H1 (cell line): ENCODE measurements around the gene CES3. TPM values are rescaled to one million over a fixed set of nuclear protein-coding genes. Genes with fewer than 3 reads are reported as not detected.
"Not testable (repeated sequence)": the region's sequence is repeated elsewhere in the genome, so short reads cannot be mapped to it uniquely, and the experiment has no call there.

Experiments
- CTCF ChIA-PET: fragments of 300-600 bp; sonication (Branson Sonifier 250); formaldehyde crosslinking; loops from one replicate; lab custom pipeline; 2021; ENCODE audit not compliant: partially characterized antibody; lab: Charles Lee
- POLR2A ChIA-PET: fragments of 300-600 bp; sonication (Branson Sonifier 250); formaldehyde crosslinking; loops from one replicate; lab custom pipeline; 2021; ENCODE audit warnings: inconsistent platforms; ENCODE audit not compliant: partially characterized antibody; lab: Charles Lee
- DNase-seq, 2 experiments: peaks; one replicate each; pipeline versions ENCODE4 v3.0.0 to v3.0.0-alpha.2; 2010 to 2022; ENCODE audit warnings: low spot score in 2 of 2, low read depth in 1 of 2, mixed read lengths in 1 of 2
- FAIRE-seq: peaks from 2 replicates; lab custom pipeline; 2011; peaks lifted over from hg19 to GRCh38; lab: Jason Lieb, UNC
- H2AFZ ChIP-seq: 2 replicates; pipeline ENCODE4 v1.8.1; 2012; ENCODE audit warnings: low read length, inconsistent platforms
- H2AK5ac ChIP-seq: 2 replicates; pipeline ENCODE4 v1.6.1; 2013; ENCODE audit warnings: low read depth, low read length
- H2BK120ac ChIP-seq: replicated peaks from 2 replicates; pipeline ENCODE3; 2013; ENCODE audit warnings: low read depth, low read length, inconsistent platforms
- H2BK12ac ChIP-seq: 2 replicates; pipeline ENCODE4 v1.6.1; 2013; ENCODE audit warnings: low read depth, low read length
- H2BK15ac ChIP-seq: 2 replicates; pipeline ENCODE4 v1.6.1; 2013; ENCODE audit warnings: low read length
- H2BK20ac ChIP-seq: 2 replicates; pipeline ENCODE4 v1.6.1; 2013; ENCODE audit warnings: low read length
- H2BK5ac ChIP-seq: 2 replicates; pipeline ENCODE4 v1.6.1; 2013; ENCODE audit warnings: low read depth, low read length
- H3K14ac ChIP-seq: 2 replicates; pipeline ENCODE4 v1.6.1; 2013; ENCODE audit warnings: inconsistent platforms; ENCODE audit not compliant: insufficient read length
- H3K18ac ChIP-seq: 2 replicates; pipeline ENCODE4 v1.6.1; 2013; ENCODE audit warnings: low read length; ENCODE audit errors: extremely low read depth
- H3K23ac ChIP-seq: 2 replicates; pipeline ENCODE4 v1.6.1; 2013; ENCODE audit warnings: inconsistent platforms; ENCODE audit not compliant: insufficient read length
- H3K23me2 ChIP-seq: 2 replicates; pipeline ENCODE4 v1.6.1; 2013; ENCODE audit warnings: low read depth, low read length
- H3K27ac ChIP-seq: 2 replicates; pipeline ENCODE4 v1.6.1; 2011; ENCODE audit warnings: low read depth, low read length, inconsistent platforms
- H3K27me3 ChIP-seq, 4 experiments: replicated peaks in 1 of 4; 1 replicate in 1 of 4; 2 replicates in 3 of 4; pipeline versions ENCODE4 v1.6.1 to v1.8.1; 2011 to 2013; ENCODE audit warnings: low read length in 3 of 4, mild to moderate bottlenecking in 3 of 4, inconsistent platforms in 2 of 4, mixed read lengths in 2 of 4, moderate library complexity in 1 of 4; ENCODE audit not compliant: control insufficient read depth in 3 of 4, insufficient read depth in 3 of 4; ENCODE audit errors: extremely low read depth in 1 of 4
- H3K36me3 ChIP-seq, 4 experiments: 2 replicates each; pipeline versions ENCODE4 v1.6.1 to v1.8.1; 2011 to 2013; ENCODE audit warnings: mild to moderate bottlenecking in 4 of 4, low read length in 3 of 4, moderate library complexity in 2 of 4, control low read depth in 1 of 4, inconsistent platforms in 1 of 4; ENCODE audit not compliant: insufficient read depth in 4 of 4, control insufficient read depth in 2 of 4
- H3K4ac ChIP-seq: replicated peaks from 2 replicates; pipeline ENCODE3; 2013; ENCODE audit warnings: low read length, low read depth, mixed read lengths, inconsistent platforms; ENCODE audit not compliant: insufficient read length
- H3K4me1 ChIP-seq, 4 experiments: replicated peaks in 1 of 4; 1 replicate in 1 of 4; 2 replicates in 3 of 4; pipeline versions ENCODE4 v1.6.1 to v1.8.1; 2011 to 2013; ENCODE audit warnings: low read length in 3 of 4, inconsistent platforms in 2 of 4, mixed read lengths in 1 of 4; ENCODE audit not compliant: insufficient read depth in 4 of 4, control insufficient read depth in 3 of 4
- H3K4me2 ChIP-seq, 2 experiments: 2 replicates each; pipeline versions ENCODE4 v1.6.1 to v1.8.1; 2011 to 2013; ENCODE audit warnings: low read depth in 2 of 2, low read length in 2 of 2, control low read depth in 1 of 2, inconsistent platforms in 1 of 2, mild to moderate bottlenecking in 1 of 2; ENCODE audit not compliant: insufficient read depth in 1 of 2
- H3K4me3 ChIP-seq, 4 experiments: fragments of 200-600, 300-600 bp in 1 of 4; sonication (generic), shearing (Covaris generic), sonication (Bioruptor Twin) in 1 of 4; 2 replicates each; pipeline versions ENCODE4 v1.5.1 to v1.8.1; 2011 to 2016; ENCODE audit warnings: low read length in 4 of 4, low read depth in 3 of 4, control low read depth in 2 of 4, inconsistent platforms in 2 of 4, mild to moderate bottlenecking in 2 of 4, mixed read lengths in 1 of 4, moderate library complexity in 1 of 4; ENCODE audit not compliant: insufficient read depth in 2 of 4; ENCODE audit errors: extremely low read depth in 1 of 4
- H3K56ac ChIP-seq: replicated peaks from 2 replicates; pipeline ENCODE3; 2013; ENCODE audit warnings: low read depth, mild to moderate bottlenecking, mixed read lengths, low read length, inconsistent platforms; ENCODE audit not compliant: insufficient read length
- H3K79me1 ChIP-seq: 2 replicates; pipeline ENCODE4 v1.6.1; 2013; ENCODE audit warnings: low read depth, low read length, control low read depth
- H3K79me2 ChIP-seq, 2 experiments: 2 replicates each; pipeline versions ENCODE4 v1.6.1 to v1.8.1; 2012 to 2013; ENCODE audit warnings: low read length in 2 of 2, mild to moderate bottlenecking in 2 of 2, inconsistent platforms in 1 of 2; ENCODE audit not compliant: insufficient read depth in 2 of 2, control insufficient read depth in 1 of 2
- H3K9ac ChIP-seq, 4 experiments: replicated peaks in 1 of 4; 1 replicate in 1 of 4; 2 replicates in 3 of 4; pipeline versions ENCODE4 v1.6.1 to v1.8.1; 2011 to 2013; ENCODE audit warnings: low read depth in 3 of 4, low read length in 3 of 4, control low read depth in 2 of 4, mild to moderate bottlenecking in 2 of 4, moderate library complexity in 2 of 4, inconsistent platforms in 1 of 4; ENCODE audit errors: extremely low read depth in 1 of 4
- H3K9me3 ChIP-seq, 2 experiments: 2 replicates each; pipeline versions ENCODE4 v1.6.1 to v1.8.1; 2012 to 2013; ENCODE audit warnings: mild to moderate bottlenecking in 2 of 2, moderate library complexity in 2 of 2, control low read depth in 1 of 2, inconsistent platforms in 1 of 2, low read depth in 1 of 2, low read length in 1 of 2, mixed read lengths in 1 of 2; ENCODE audit not compliant: insufficient read depth in 2 of 2
- H4K20me1 ChIP-seq, 2 experiments: replicated peaks in 1 of 2; 2 replicates each; pipeline versions ENCODE3 to v1.8.1; 2011 to 2013; ENCODE audit warnings: inconsistent platforms in 2 of 2, low read length in 2 of 2, mild to moderate bottlenecking in 1 of 2; ENCODE audit not compliant: insufficient read depth in 2 of 2, control insufficient read depth in 1 of 2
- H4K5ac ChIP-seq: 2 replicates; pipeline ENCODE4 v1.6.1; 2013; ENCODE audit warnings: low read length, low read depth, mixed read lengths, inconsistent platforms; ENCODE audit not compliant: insufficient read length
- H4K8ac ChIP-seq: 2 replicates; pipeline ENCODE4 v1.8.0; 2013; ENCODE audit warnings: mild to moderate bottlenecking, moderate library complexity, low read length, inconsistent platforms; ENCODE audit not compliant: insufficient read depth; ENCODE audit errors: extremely low read depth
- H4K91ac ChIP-seq: replicated peaks from 2 replicates; pipeline ENCODE3; 2013; ENCODE audit warnings: low read length, mixed read lengths, inconsistent platforms; ENCODE audit not compliant: insufficient read length
- EGR1 ChIP-seq: IDR thresholded peaks from 2 replicates; pipeline ENCODE4 v1.6.1; 2011; ENCODE audit warnings: low read depth, low read length, borderline replicate concordance
- PHF8 ChIP-seq: fragments of 200-600 bp; sonication (generic); conservative IDR thresholded peaks from 2 replicates; pipeline ENCODE4 v1.7.1; 2012; ENCODE audit warnings: low read depth, mild to moderate bottlenecking, inconsistent platforms, low read length, moderate library complexity
- SAP30 ChIP-seq: fragments of 300-600 bp; sonication (generic); IDR thresholded peaks from 2 replicates; pipeline ENCODE4 v1.7.1; 2012; ENCODE audit warnings: low read length, moderate library complexity, mild to moderate bottlenecking, inconsistent platforms; ENCODE audit not compliant: insufficient read depth, insufficient replicate concordance
- WGBS, 2 experiments: shearing (Covaris generic) in 1 of 2; methylation state at CpG; one replicate each; pipeline versions ENCODE4 v1.1.6 to v1.1.7; 2013 to 2015; ENCODE audit warnings: low lambda C conversion rate in 2 of 2, mixed read lengths in 2 of 2, inconsistent platforms in 1 of 2, low coverage in 1 of 2, missing lambda C conversion rate in 1 of 2; ENCODE audit not compliant: insufficient replicate concordance in 2 of 2, insufficient coverage in 1 of 2, insufficient read length in 1 of 2; ENCODE audit errors: extremely low coverage in 1 of 2, missing lambda C conversion rate in 1 of 2; 5-methylcytosine and 5-hydroxymethylcytosine counted together
- polyA plus RNA-seq, 7 experiments: library from polyadenylated mRNA; depleted of rRNA in 3 of 7; stranded (reverse) in 5 of 7; unstranded in 2 of 7; fragments of >200 nt in 5 of 7; fragments of 200-250 nt in 2 of 7; gene quantifications; 1 replicate in 5 of 7; 2 replicates in 1 of 7; 4 replicates in 1 of 7; pipeline versions ENCODE4 v1.2.1 to v1.2.3, GENCODE V29; 2011 to 2013; ENCODE audit warnings: missing spikeins in 2 of 7, mixed read lengths in 2 of 7
- total RNA-seq: library from RNA; stranded (reverse); fragmentation: NEBNext Ultra II Directional; extraction: Animal tissue kit (Norgen Biotek cat#: 25700); gene quantifications from 2 replicates; pipeline ENCODE4 v1.2.1, GENCODE V29; 2021

The CES3 gene
- total and polyA plus RNA-seq, 2 of the 8 experiments (the other 6 are each of a cell fraction or from before 2014, with no cell fraction given), result 1.6 to 2.2 TPM

- TF ChIP-seq EGR1 (no peak), PHF8 (no peak), SAP30 (no peak)
- TF ChIP-seq, all 59 proteins: peak for 0
These were observed 12.7 kb downstream of the CES3 start (continued) for GRCh38 chr16:66973716-66974115.

DNA sequence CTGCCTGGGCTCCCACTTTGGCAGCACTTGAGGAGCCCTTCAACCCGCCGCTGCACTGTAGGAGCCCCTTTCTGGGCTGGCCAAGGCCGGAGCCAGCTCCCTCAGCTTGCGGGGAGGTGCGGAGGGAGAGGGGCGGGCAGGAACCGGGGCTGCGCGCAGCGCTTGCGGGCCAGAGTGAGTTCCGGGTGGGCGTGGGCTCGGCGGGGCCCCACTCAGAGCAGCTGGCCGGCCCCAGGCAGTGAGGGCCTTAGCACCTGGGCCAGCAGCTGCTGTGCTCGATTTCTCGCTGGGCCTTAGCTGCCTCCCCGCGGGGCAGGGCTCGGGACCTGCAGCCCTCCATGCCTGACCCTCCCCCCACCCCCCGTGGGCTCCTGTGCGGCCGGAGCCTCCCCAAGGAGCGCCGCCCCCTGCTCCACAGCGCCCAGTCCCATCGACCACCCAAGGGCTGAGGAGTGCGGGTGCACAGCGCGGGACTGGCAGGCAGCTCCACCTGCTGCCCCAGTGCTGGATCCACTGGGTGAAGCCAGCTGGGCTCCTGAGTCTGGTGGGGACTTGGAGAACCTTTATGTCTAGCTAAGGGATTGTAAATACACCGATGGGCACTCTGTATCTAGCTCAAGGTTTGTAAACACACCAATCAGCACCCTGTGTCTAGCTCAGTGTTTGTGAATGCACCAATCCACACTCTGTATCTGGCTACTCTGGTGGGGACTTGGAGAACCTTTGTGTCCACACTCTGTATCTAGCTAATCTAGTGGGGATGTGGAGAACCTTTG is 13.3 kb downstream of the CES3 start:
- H3K4me2 ChIP-seq, H3K18ac ChIP-seq, H3K36me3 ChIP-seq, H2BK120ac ChIP-seq, H3K27me3 ChIP-seq, H3K9ac ChIP-seq, DNase-seq, H3K79me1 ChIP-seq, FAIRE-seq, H3K14ac ChIP-seq, H2BK5ac ChIP-seq, H3K4ac ChIP-seq, H3K23me2 ChIP-seq, H2AK5ac ChIP-seq, H2BK20ac ChIP-seq, H3K79me2 ChIP-seq, H3K27ac ChIP-seq, H3K56ac ChIP-seq, H4K8ac ChIP-seq, H2BK15ac ChIP-seq, H3K4me1 ChIP-seq, H4K5ac ChIP-seq, H2BK12ac ChIP-seq, H4K91ac ChIP-seq, H3K23ac ChIP-seq, H4K20me1 ChIP-seq, H3K4me3 ChIP-seq, H2AFZ ChIP-seq, H3K9me3 ChIP-seq: not testable (repeated sequence)
- 92% methylated on average over 8 of the region's 32 CpGs; no CpG with 5 or more reads in 1 of the 2 experiments for WGBS, 2 experiments
- ChIA-PET POLR2A (interaction anchor here (1.2 to 1.6 kb wide), 2 partner anchors 14 to 132 kb away, joined by 3 to 6 read pairs; partner anchors contain the start of gene CES3), CTCF (interaction anchor here (0.9 to 10.2 kb wide), 12 partner anchors 12 to 313 kb away, joined by 3 to 130 read pairs (median 6); partner anchors contain the start of genes CES3 and CES4A)
